Ascending aorta (tissue), 2 donors: ENCODE measurements around the gene MAB21L2. TPM values are rescaled to one million over a fixed set of nuclear protein-coding genes. Genes with fewer than 3 reads are reported as not detected.

ENCODE experiments used
- DNase-seq, 2 donors: peaks; one replicate each; pipeline ENCODE4 v3.0.0-alpha.2; 2019; ENCODE audit warnings: low spot score in 2 of 2
- H3K27ac ChIP-seq, 2 donors: fragments of 200-600 bp; sonication (generic); one replicate each; pipeline ENCODE4 v1.5.1; 2016 to 2017; ENCODE audit warnings: mild to moderate bottlenecking in 1 of 2
- H3K27me3 ChIP-seq: fragments of 200-600 bp; sonication (generic); one replicate; pipeline ENCODE4 v1.5.1; 2017
- H3K36me3 ChIP-seq, 2 donors: fragments of 200-600 bp; sonication (generic); one replicate each; pipeline ENCODE4 v1.5.1; 2016
- H3K4me1 ChIP-seq, 2 donors: fragments of 200-600 bp; sonication (generic); one replicate each; pipeline ENCODE4 v1.5.1; 2016 to 2017; ENCODE audit warnings: mild to moderate bottlenecking in 1 of 2
- H3K4me3 ChIP-seq, 2 donors: fragments of 200-600 bp; sonication (generic); one replicate each; pipeline ENCODE4 v1.5.1; 2016 to 2017; ENCODE audit warnings: mild to moderate bottlenecking in 1 of 2
- H3K9me3 ChIP-seq, 2 donors: fragments of 200-600 bp; sonication (generic); one replicate each; pipeline ENCODE4 v1.5.1; 2016
- intact Hi-C: fragments of 100-400 bp; cut with DNase I; formaldehyde crosslinking; loops from one replicate; pipeline ENCODE4 v1.15.1; 2023
- total RNA-seq: library from RNA; depleted of rRNA; stranded (reverse); fragments of >200 nt; gene quantifications from one replicate; pipeline ENCODE4 v1.1.0, GENCODE V29; 2016
- TF ChIP-seq, protein P1 (sequence below), 3 experiments: fragments of 200-600 bp in 2 of 3; fragments of 450-650 bp in 1 of 3; sonication (generic) in 2 of 3; IDR thresholded peaks; one replicate each; pipeline ENCODE4 v1.5.1; 2016 to 2019; ENCODE audit warnings: antibody characterized with exemption in 3 of 3, mild to moderate bottlenecking in 1 of 3, moderate library complexity in 1 of 3

Gene MAB21L2
- total RNA-seq, 1 donor from 2014 or later = not detected

- H3K4me3 ChIP-seq = no peak overlapping the region
- H3K36me3 ChIP-seq = peaks cover 0 to 3% of the 10 kb centered on the region in 2 donors
- H3K9me3 ChIP-seq = no peaks in the 10 kb centered on the region
- H3K4me1 ChIP-seq = no peaks in the 10 kb centered on the region
- H3K27me3 ChIP-seq = no peaks in the 10 kb centered on the region
- no peak overlapping the region for H3K27ac ChIP-seq
- TF ChIP-seq, protein P1, sequence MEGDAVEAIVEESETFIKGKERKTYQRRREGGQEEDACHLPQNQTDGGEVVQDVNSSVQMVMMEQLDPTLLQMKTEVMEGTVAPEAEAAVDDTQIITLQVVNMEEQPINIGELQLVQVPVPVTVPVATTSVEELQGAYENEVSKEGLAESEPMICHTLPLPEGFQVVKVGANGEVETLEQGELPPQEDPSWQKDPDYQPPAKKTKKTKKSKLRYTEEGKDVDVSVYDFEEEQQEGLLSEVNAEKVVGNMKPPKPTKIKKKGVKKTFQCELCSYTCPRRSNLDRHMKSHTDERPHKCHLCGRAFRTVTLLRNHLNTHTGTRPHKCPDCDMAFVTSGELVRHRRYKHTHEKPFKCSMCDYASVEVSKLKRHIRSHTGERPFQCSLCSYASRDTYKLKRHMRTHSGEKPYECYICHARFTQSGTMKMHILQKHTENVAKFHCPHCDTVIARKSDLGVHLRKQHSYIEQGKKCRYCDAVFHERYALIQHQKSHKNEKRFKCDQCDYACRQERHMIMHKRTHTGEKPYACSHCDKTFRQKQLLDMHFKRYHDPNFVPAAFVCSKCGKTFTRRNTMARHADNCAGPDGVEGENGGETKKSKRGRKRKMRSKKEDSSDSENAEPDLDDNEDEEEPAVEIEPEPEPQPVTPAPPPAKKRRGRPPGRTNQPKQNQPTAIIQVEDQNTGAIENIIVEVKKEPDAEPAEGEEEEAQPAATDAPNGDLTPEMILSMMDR (IDR thresholded peaks at IDR 0.05) = no peak
- no peak for DNase-seq
- intact Hi-C loops = no loop called here
Measured at GRCh38 chr4:150570862-150571261, 11.1 kb upstream of the MAB21L2 start.

DNA sequence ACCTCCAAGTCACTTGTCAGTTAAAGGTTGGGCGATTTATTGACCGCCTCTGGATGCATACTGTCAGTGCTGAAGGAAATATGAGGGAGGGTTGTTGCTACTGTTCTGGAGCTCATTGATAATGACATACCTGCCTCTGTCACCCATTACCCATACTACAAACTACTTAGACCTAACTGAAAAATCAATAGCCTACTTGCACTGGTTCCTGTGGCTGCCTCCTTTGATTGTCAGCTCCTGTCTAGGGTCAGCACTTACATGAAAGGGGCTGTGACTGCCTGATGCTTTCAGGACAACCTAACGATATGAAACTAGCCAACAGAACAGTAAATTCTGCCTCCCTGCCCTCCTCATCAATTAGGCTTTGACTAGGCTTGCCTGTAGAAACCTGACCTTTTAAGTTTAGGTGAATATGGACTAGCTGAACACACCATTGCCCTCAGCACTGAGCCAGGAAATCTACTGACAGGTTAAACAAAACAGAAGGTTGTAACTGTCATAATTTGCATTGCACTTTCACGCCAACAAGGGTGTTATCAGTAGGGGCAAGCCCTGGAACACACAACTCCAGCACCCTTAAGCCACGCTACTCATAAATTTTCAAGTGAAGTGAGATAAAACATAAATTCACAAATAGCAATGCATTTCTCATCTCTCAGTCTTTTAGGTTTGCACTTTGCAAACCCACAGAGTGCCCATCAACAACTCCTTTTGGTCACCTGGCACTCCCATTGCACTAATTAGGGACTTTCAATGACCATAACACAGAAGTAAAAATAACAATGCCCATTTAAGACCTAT lies 9.0 kb upstream of the MAB21L2 start:
- TF ChIP-seq, protein P1 (IDR thresholded peaks at IDR 0.05) = no peak
- intact Hi-C loops = no loop called here
- Histone ChIP-seq H3K4me1 (no peaks in the 10 kb centered on the region), H3K4me3 (no peak overlapping the region), H3K9me3 (no peaks in the 10 kb centered on the region), H3K36me3 (peaks cover 0 to 3% of the 10 kb centered on the region in 2 donors), H3K27me3 (no peaks in the 10 kb centered on the region), H3K27ac (no peak overlapping the region)
- no peak for DNase-seq

DNA sequence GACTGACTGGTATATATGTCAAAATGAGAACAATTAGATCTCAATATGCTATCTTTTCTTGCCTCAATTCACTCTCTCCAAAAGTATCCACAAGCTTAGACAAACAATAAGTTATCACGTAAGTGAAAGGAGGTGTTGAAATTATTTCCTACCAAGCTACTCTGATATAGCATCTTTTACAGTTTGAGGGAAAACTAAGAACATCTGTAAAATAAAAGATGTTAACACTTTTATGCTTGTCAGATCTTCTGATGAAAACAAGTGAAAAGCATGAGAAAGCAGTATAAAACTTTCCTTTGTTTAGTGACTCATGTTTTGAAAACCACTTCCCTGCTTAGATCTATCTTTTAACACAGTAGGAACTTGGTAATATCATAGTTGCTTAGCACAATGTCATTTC lies 8.4 kb upstream of the MAB21L2 start:
- Histone ChIP-seq H3K9me3 (no peaks in the 10 kb centered on the region), H3K4me3 (no peak overlapping the region), H3K27me3 (no peaks in the 10 kb centered on the region), H3K4me1 (no peaks in the 10 kb centered on the region), H3K36me3 (peaks cover 0 to 3% of the 10 kb centered on the region in 2 donors), H3K27ac (no peak overlapping the region)
- intact Hi-C loops = no loop called here
- TF ChIP-seq, protein P1 (IDR thresholded peaks at IDR 0.05) = no peak
- no peak for DNase-seq

- no peak overlapping the region for H3K27ac ChIP-seq
- H3K4me1 ChIP-seq = no peaks in the 10 kb centered on the region
- H3K4me3 ChIP-seq = no peak overlapping the region
Measured at GRCh38 chr4:150574678-150575077, 7.3 kb upstream of the MAB21L2 start.

GRCh38 chr4:150577796-150578195 lies 4.2 kb upstream of the MAB21L2 start:
- no peak for DNase-seq
- intact Hi-C loops = no loop called here
- Histone ChIP-seq H3K36me3 (no peaks in the 10 kb centered on the region), H3K4me3 (no peak overlapping the region), H3K27ac (no peak overlapping the region), H3K9me3 (no peaks in the 10 kb centered on the region), H3K4me1 (no peaks in the 10 kb centered on the region), H3K27me3 (no peaks in the 10 kb centered on the region)
- TF ChIP-seq, protein P1 (IDR thresholded peaks at IDR 0.05) = no peak

More at GRCh38 chr4:150574678-150575077, 7.3 kb upstream of the MAB21L2 start:
- no peak for DNase-seq
- TF ChIP-seq, protein P1 (IDR thresholded peaks at IDR 0.05) = no peak
- Histone ChIP-seq H3K9me3 (no peaks in the 10 kb centered on the region), H3K27me3 (no peaks in the 10 kb centered on the region), H3K36me3 (no peaks in the 10 kb centered on the region)
- intact Hi-C loops = no loop called here
